ENCODE measurements around the gene SERPINB11.
"Not testable (repeated sequence)": the region's sequence is repeated elsewhere in the genome, so short reads cannot be mapped to it uniquely, and the experiment has no call there.

Gene SERPINB11

GRCh38 chr18:63730773-63731172 is 28.0 kb downstream of the SERPINB11 start:
- DNase-seq (ENCODE audit: low read depth in 3 of 3): no peak

GRCh38 chr18:63731215-63731614 is 28.5 kb downstream of the SERPINB11 start:
- no peak for DNase-seq (ENCODE audit: low read depth in 3 of 3)

- no peak for DNase-seq (ENCODE audit: low read depth in 3 of 3)
Observed at GRCh38 chr18:63736876-63737275, 34.1 kb downstream of the SERPINB11 start.

GRCh38 chr18:63741769-63742168 is 39.0 kb downstream of the SERPINB11 start:
- DNase-seq (ENCODE audit: low read depth in 3 of 3): no peak

GRCh38 chr18:63747006-63747405 is 44.2 kb downstream of the SERPINB11 start:
- DNase-seq (ENCODE audit: low read depth in 3 of 3): no peak

GRCh38 chr18:63749489-63749888 is 46.7 kb downstream of the SERPINB11 start:
- DNase-seq (ENCODE audit: low read depth in 3 of 3): no peak

- no peak for DNase-seq (ENCODE audit: low read depth in 3 of 3)
Observed at GRCh38 chr18:63752636-63753035, 49.9 kb downstream of the SERPINB11 start.

- DNase-seq (ENCODE audit: low read depth in 3 of 3): no peak
Observed at GRCh38 chr18:63753676-63754075, 50.9 kb downstream of the SERPINB11 start.

GRCh38 chr18:63757541-63757940 is 54.8 kb downstream of the SERPINB11 start:
- no peak for DNase-seq (ENCODE audit: low read depth in 3 of 3)

GRCh38 chr18:63758615-63759240 is 56.0 kb downstream of the SERPINB11 start:
- DNase-seq (ENCODE audit: low read depth in 3 of 3): no peak

GRCh38 chr18:63759786-63760185 is 57.0 kb downstream of the SERPINB11 start:
- DNase-seq (ENCODE audit: low read depth in 3 of 3): not testable (repeated sequence)

GRCh38 chr18:63762518-63762917 is 59.8 kb downstream of the SERPINB11 start:
- DNase-seq (ENCODE audit: low read depth in 3 of 3): no peak

- no peak for DNase-seq (ENCODE audit: low read depth in 3 of 3)
Observed at GRCh38 chr18:63763831-63764600, 61.3 kb downstream of the SERPINB11 start.

GRCh38 chr18:63765837-63766236 is 63.1 kb downstream of the SERPINB11 start:
- DNase-seq (ENCODE audit: low read depth in 3 of 3): no peak
